PFSK-1 (cell line): ENCODE measurements around the gene APOL6.

ENCODE experiments used
- FOXP2 ChIP-seq: optimal IDR thresholded peaks from 2 replicates; pipeline ENCODE3; 2011; ENCODE audit warnings: borderline replicate concordance, control low read depth, inconsistent platforms; ENCODE audit not compliant: insufficient read depth; ENCODE audit errors: extremely low read length, extremely low read depth
- POLR2AphosphoS5 ChIP-seq: IDR thresholded peaks from 2 replicates; pipeline ENCODE4 v1.6.1; 2012; ENCODE audit warnings: low read depth, mild to moderate bottlenecking, control low read depth, low read length, moderate library complexity
- REST ChIP-seq, 2 experiments: IDR thresholded peaks; 2 replicates each; pipeline versions ENCODE4 v1.6.1 to v1.8.0; 2011 to 2012; ENCODE audit warnings: low read depth in 2 of 2, low read length in 2 of 2, control low read depth in 1 of 2, inconsistent platforms in 1 of 2, mild to moderate bottlenecking in 1 of 2, moderate library complexity in 1 of 2; ENCODE audit not compliant: insufficient read depth in 1 of 2
- SIN3A ChIP-seq: IDR thresholded peaks from 2 replicates; pipeline ENCODE4 v1.6.1; 2012; ENCODE audit warnings: mild to moderate bottlenecking, low read length, moderate library complexity, borderline replicate concordance; ENCODE audit not compliant: insufficient read depth
- TAF1 ChIP-seq: IDR thresholded peaks from 2 replicates; pipeline ENCODE4 v1.6.1; 2012; ENCODE audit warnings: low read length, control low read depth, borderline replicate concordance; ENCODE audit not compliant: insufficient read depth

Gene APOL6

GRCh38 chr22:35651085-35651484, 2.8 kb downstream of the APOL6 start:
- TF ChIP-seq POLR2AphosphoS5 (no peak), TAF1 (no peak), REST (IDR thresholded peaks at IDR 0.05; ENCODE audit: insufficient read depth in 1 of 2, low read depth in 2 of 2, low read length in 2 of 2) (no peak), SIN3A (no peak), FOXP2 (no peak)

- no peak for TF ChIP-seq TAF1
Observed at GRCh38 chr22:35653824-35654223, 5.6 kb downstream of the APOL6 start.

- TF ChIP-seq FOXP2: no peak
- no peak for TF ChIP-seq REST (IDR thresholded peaks at IDR 0.05; ENCODE audit: insufficient read depth in 1 of 2, low read depth in 2 of 2, low read length in 2 of 2)
- TF ChIP-seq SIN3A: no peak
Observed at GRCh38 chr22:35656284-35656752, 8.1 kb downstream of the APOL6 start.

GRCh38 chr22:35657571-35658312, 9.5 kb downstream of the APOL6 start:
- no peak for TF ChIP-seq TAF1
- no peak for TF ChIP-seq FOXP2
- TF ChIP-seq REST (IDR thresholded peaks at IDR 0.05; ENCODE audit: insufficient read depth in 1 of 2, low read depth in 2 of 2, low read length in 2 of 2): no peak
- no peak for TF ChIP-seq POLR2AphosphoS5
- TF ChIP-seq SIN3A: no peak

GRCh38 chr22:35660291-35661127, 12.3 kb downstream of the APOL6 start:
- TF ChIP-seq TAF1 (no peak), SIN3A (no peak), POLR2AphosphoS5 (no peak), REST (IDR thresholded peaks at IDR 0.05; ENCODE audit: insufficient read depth in 1 of 2, low read depth in 2 of 2, low read length in 2 of 2) (no peak), FOXP2 (no peak)
